ENCODE data around the gene EEFSEC.

Gene EEFSEC

DNA sequence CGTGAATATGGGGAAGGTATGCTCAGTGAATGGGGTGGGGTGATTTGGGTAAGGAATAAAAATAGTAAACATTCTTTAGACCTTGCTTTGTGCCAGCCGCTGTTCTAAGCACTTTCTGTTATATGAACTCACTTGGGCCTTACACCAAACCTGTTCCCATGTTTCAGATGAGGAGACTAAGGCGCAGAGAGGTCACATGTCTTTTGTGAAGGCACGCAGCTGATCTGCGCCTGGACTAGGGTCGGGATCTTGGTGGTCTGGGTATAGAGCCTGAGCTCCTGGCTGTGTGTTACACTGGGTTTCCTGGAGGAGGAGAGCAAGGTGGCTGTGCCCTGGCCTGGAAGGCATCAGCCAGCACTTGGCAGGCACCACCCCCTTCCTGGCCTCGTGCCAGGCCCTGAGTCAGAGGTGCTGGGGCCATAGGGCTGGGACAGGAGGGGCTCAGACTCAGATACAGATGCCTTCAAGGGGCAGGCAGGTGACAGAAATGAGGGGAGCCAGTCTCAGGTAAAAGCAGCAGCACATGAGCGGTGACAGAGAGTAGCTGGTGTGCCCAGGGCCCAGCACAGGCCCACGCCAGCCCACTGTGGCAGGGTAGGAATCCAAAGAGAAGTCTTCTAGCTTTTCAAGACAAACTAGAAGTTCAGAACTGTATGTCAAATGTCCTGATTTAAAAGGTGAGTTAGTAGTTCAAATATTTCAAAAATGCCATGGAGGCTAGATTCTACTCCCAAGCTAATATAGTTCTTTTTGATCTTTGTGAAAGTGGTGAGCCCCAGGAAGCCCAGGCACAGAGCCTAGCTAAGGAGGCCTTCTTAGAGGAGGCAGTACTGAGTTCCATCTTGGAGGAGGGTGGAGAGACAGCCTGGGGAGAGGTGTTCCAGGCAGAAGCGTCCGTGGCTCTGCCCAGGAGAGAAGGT lies 230.3 kb downstream of the EEFSEC start:
- Histone ChIP-seq H3K9me3 (no peaks in the 10 kb centered on the region), H3K36me3 (no peaks in the 10 kb centered on the region), H3K4me3 (no peak overlapping the region), H3K27ac (peak overlapping the region; percentile 69 to 72), H3K4me1 (peaks cover 0 to 65% (median 57%) of the 10 kb centered on the region in 4 donors), H3K27me3 (no peaks in the 10 kb centered on the region)
- peak; percentile 59 to 87 for DNase-seq
- TF ChIP-seq, protein P1, sequence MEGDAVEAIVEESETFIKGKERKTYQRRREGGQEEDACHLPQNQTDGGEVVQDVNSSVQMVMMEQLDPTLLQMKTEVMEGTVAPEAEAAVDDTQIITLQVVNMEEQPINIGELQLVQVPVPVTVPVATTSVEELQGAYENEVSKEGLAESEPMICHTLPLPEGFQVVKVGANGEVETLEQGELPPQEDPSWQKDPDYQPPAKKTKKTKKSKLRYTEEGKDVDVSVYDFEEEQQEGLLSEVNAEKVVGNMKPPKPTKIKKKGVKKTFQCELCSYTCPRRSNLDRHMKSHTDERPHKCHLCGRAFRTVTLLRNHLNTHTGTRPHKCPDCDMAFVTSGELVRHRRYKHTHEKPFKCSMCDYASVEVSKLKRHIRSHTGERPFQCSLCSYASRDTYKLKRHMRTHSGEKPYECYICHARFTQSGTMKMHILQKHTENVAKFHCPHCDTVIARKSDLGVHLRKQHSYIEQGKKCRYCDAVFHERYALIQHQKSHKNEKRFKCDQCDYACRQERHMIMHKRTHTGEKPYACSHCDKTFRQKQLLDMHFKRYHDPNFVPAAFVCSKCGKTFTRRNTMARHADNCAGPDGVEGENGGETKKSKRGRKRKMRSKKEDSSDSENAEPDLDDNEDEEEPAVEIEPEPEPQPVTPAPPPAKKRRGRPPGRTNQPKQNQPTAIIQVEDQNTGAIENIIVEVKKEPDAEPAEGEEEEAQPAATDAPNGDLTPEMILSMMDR (IDR thresholded peaks at IDR 0.05): no peak
- intact Hi-C loops (cut with DNase I; ENCODE audit: low total_unique reads): no loop called here

DNA sequence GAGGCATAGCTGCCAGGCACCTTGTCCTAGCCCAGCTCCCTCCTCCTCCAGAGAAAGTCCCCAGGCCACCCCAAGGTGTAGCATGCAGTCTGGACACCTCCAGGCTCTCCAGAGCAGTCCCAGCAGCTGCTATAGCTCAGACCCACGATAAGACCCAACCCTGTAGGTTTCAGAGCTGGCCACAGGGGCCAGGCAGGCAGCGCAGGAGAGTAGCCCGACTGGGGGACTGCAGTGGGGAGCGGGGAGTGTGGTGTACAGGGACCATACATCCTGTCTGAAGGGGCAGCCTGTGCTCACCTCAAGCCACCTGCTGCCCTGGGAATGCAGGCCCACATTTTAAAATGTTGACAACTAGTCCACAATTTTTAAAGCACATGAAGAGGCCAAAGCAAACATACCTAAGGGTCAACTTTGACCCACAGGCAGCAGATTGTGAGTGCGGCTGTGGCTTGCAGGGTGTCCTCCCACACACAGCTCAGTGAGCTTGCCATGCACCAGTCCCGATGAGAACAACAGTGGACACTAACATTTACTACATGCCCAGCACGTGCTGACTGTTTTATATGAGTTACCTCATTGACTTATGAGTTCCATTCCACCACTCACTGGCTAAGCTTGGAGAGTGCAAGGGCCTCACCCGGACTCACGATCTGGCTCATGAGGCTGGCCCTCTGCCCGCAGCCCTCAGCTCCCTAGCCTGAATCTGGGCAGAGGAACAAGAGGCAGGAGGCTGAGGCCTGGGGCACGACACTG lies 232.0 kb downstream of the EEFSEC start:
- Histone ChIP-seq H3K27ac (peak overlapping the region; percentile 69 to 72), H3K4me3 (no peak overlapping the region), H3K4me1 (peaks cover 0 to 59% (median 49%) of the 10 kb centered on the region in 4 donors), H3K36me3 (no peaks in the 10 kb centered on the region), H3K9me3 (no peaks in the 10 kb centered on the region), H3K27me3 (no peaks in the 10 kb centered on the region)
- peak; percentile 72 to 90 for DNase-seq
- intact Hi-C loops (cut with DNase I; ENCODE audit: low total_unique reads): no loop called here
- TF ChIP-seq, protein P1 (IDR thresholded peaks at IDR 0.05): no peak

DNA sequence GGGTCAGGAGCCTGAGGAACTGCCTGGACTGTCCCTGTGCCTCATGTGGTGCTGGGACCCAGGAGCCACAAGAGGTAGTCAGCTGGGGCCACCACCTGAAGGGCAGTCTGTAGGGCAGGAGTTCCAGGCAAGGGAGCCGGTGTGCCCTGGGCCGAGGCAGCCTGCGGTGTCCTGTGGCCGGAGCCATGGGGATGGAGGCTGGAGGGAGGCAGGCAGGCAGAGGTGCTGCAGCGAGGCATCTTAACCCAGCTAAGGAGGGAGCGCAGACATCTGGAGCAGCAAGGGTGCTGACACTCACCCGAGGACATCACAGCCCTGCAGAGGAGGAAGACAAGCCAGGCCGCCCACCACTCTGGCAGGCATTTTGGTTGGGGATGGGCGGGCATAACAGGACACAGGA lies 235.7 kb downstream of the EEFSEC start:
- Histone ChIP-seq H3K4me3 (no peak overlapping the region), H3K27me3 (no peaks in the 10 kb centered on the region), H3K4me1 (peaks cover 0 to 32% (median 26%) of the 10 kb centered on the region in 4 donors), H3K36me3 (no peaks in the 10 kb centered on the region), H3K9me3 (no peaks in the 10 kb centered on the region), H3K27ac (no peak overlapping the region)
- intact Hi-C loops (cut with DNase I; ENCODE audit: low total_unique reads): no loop called here
- no peak for DNase-seq
- TF ChIP-seq, protein P1 (IDR thresholded peaks at IDR 0.05): no peak

DNA sequence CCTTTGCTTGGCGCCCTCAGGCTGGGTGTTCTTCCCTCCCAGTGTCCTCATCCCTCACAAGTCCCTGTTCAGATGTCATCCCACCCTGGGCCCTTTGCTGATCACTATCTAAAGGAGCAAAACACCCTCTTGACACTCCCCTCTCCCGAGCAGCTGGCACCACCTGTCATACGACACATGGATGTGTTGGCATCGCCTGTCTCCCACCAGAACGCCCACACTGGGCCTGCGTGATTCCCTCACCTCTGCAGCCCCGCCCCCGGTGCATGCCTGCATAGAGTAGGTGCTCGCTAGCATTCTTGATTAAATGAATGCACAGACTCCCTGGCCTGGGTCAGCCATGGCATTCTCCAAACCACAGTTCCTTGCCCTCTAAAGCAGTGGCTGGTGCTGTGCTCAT lies 237.6 kb downstream of the EEFSEC start:
- no peaks in the 10 kb centered on the region for H3K9me3 ChIP-seq
- no peak for DNase-seq
- intact Hi-C loops (cut with DNase I; ENCODE audit: low total_unique reads): no loop called here

DNA sequence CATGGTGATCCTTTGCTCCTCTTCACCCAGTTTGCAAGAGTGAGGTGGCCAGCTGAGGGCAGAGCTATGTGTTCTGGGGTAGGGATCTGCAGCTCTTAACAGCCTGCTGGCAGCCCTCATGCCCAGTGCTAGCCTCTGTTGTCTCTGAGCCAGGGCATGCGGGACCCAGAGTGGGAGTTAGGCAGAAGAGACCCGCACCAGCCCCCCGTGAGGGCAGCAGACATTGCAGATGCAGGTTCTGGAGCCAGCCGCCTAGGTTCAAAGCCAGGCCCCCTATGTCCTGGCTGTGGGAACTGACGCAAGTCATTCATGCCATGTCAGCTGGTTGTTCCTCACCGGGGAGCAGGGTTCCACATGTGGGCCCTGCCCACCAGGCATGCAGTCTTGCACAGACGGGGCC lies 238.7 kb downstream of the EEFSEC start:
- H3K36me3 ChIP-seq: no peaks in the 10 kb centered on the region
- intact Hi-C loops (cut with DNase I; ENCODE audit: low total_unique reads): no loop called here
- DNase-seq: no peak
- H3K4me1 ChIP-seq: peaks cover 0 to 1% (median 0%) of the 10 kb centered on the region in 4 donors
- H3K9me3 ChIP-seq: no peaks in the 10 kb centered on the region
- no peak overlapping the region for H3K27ac ChIP-seq
- H3K27me3 ChIP-seq: no peaks in the 10 kb centered on the region
- H3K4me3 ChIP-seq: no peak overlapping the region
- TF ChIP-seq, protein P1 (IDR thresholded peaks at IDR 0.05): no peak

More for the DNA sequence above, 237.6 kb downstream of the EEFSEC start:
- Histone ChIP-seq H3K4me1 (peaks cover 0 to 13% (median 7%) of the 10 kb centered on the region in 4 donors), H3K36me3 (no peaks in the 10 kb centered on the region), H3K27me3 (no peaks in the 10 kb centered on the region), H3K4me3 (no peak overlapping the region), H3K27ac (no peak overlapping the region)
- TF ChIP-seq, protein P1 (IDR thresholded peaks at IDR 0.05): no peak

All from tibial artery (tissue), 4 donors.